ENCODE data around the gene ZBTB14.

DNA sequence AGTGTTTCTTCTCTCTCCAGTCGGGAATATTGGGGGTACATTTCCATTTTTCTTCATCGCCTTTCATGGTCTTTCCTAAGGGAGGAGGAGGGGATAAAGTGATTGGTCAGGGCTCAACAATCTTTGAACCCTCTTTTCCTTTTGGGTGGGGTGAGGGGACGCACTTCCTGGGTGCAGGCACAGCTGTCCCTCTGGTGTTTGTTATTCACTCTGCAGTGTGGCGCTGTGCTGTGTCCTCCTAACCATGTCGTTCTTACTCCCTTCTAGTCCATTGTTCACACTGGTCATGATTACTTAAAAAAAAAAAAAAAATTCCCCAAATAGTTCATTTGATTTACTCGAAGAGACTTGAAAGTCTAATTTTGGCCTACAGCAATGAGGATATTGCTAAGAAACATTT, 44.4 kb downstream of the ZBTB14 start:
- TF ChIP-seq, protein P1, sequence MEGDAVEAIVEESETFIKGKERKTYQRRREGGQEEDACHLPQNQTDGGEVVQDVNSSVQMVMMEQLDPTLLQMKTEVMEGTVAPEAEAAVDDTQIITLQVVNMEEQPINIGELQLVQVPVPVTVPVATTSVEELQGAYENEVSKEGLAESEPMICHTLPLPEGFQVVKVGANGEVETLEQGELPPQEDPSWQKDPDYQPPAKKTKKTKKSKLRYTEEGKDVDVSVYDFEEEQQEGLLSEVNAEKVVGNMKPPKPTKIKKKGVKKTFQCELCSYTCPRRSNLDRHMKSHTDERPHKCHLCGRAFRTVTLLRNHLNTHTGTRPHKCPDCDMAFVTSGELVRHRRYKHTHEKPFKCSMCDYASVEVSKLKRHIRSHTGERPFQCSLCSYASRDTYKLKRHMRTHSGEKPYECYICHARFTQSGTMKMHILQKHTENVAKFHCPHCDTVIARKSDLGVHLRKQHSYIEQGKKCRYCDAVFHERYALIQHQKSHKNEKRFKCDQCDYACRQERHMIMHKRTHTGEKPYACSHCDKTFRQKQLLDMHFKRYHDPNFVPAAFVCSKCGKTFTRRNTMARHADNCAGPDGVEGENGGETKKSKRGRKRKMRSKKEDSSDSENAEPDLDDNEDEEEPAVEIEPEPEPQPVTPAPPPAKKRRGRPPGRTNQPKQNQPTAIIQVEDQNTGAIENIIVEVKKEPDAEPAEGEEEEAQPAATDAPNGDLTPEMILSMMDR (IDR thresholded peaks at IDR 0.05): no peak
- no peak for TF ChIP-seq EZH2 (IDR thresholded peaks at IDR 0.05)
